ENCODE measurements around the gene ASPSCR1.

- TF ChIP-seq TAF1 (IDR thresholded peaks at IDR 0.05; ENCODE audit: borderline replicate concordance, insufficient read depth, low read length) (no peak), POLR2AphosphoS5 (IDR thresholded peaks at IDR 0.05; ENCODE audit: low read depth, low read length) (no peak), SIN3A (IDR thresholded peaks at IDR 0.05; ENCODE audit: borderline replicate concordance, insufficient read depth, low read length) (no peak), FOXP2 (optimal IDR thresholded peaks at IDR 0.05; ENCODE audit: borderline replicate concordance, extremely low read depth, extremely low read length, insufficient read depth) (no peak), REST (IDR thresholded peaks at IDR 0.05; ENCODE audit: insufficient read depth in 1 of 2, low read depth in 2 of 2, low read length in 2 of 2) (no peak)
Measured at GRCh38 chr17:82001571-82002056, 24.2 kb downstream of the ASPSCR1 start.
